Measurements from ENCODE around the gene PCNX4.

PCNX4 gene

DNA sequence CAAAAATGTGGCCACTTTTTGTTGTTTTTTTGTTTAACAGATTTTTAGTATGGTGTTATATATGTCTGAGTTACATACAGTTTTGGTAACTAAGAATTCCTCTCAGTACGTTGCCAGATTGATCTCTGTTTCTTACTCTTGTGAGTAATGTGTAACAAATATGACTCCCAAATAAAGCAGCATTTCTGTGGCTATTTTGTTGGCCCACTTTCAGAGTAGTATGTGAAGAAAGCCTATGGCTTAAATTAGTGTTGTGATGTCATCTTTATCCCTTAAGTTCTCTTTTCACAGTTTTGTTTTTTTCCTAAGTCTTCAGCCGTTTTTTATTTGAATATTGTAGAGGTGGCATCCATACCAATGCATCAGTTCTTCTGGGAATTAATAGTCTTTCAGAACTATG, 10.7 kb downstream of the PCNX4 start:
- DNase-seq (ENCODE audit: low read depth) = no peak

DNA sequence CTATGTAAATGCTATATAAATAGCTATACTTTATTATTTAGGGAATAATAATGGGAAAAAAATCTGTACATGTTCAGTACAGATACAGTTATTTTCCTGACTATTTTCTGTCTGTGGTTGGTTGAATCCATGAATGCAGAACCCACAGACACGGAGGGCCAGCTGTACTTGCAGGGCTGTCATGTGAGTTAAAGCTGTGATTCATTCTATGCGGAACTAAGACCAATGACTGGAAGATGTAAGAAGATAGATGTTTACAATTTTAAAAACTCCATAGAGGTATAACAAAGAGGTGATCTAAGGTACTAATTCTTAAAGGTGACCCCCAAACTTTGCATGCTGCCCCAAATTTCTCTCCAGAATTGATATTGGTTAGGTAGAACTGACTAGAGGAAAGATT, 14.6 kb downstream of the PCNX4 start:
- no peak for DNase-seq (ENCODE audit: low read depth)

DNA sequence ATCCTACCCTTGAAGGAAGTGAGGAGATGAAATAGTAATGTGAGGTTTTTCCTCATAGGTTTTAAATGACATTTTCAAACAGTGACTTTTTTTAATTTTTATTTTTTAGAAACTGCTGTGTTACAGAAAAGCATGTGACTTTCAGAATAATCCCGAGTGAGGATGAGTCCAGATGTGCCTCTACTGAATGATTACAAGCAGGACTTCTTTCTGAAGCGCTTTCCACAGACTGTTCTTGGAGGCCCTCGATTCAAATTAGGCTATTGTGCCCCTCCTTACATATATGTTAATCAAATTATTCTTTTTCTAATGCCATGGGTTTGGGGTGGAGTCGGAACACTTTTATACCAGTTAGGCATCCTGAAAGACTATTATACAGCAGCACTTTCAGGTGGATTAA, 15.8 kb downstream of the PCNX4 start:
- DNase-seq (ENCODE audit: low read depth) = no peak

DNA sequence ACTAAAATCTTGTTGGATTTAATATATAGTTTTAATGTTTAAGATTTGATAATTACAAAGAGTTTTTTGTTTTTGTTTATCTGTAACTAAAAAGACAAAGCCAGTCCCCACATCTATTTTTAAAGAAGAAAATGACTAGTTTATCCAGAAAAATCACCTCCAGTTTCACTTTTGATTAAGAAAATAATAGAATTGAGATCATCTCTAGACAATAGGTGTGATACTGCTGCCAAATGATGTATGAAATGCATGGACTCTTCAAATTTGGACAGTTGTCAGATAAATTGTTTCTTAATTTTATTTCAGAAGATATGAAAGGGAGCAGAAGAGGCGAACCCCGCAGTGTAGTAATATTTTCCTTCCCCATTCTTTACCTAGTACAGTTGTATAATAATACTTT, 20.0 kb downstream of the PCNX4 start:
- DNase-seq (ENCODE audit: low read depth) = no peak

DNA sequence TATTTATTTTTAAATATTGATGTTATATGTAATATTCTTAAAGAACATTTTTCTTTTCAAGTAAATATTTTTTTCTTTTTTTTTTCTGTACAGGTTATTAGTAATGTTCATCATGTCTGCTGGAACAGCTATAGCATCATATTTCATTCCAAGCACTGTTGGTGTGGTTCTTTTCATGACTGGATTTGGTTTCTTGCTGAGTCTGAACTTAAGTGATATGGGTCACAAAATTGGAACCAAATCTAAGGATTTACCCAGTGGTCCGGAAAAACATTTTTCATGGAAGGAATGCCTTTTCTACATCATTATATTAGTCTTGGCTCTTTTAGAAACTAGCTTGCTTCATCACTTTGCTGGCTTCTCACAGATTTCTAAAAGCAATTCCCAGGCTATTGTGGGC, 23.2 kb downstream of the PCNX4 start:
- DNase-seq (ENCODE audit: low read depth) = no peak

DNA sequence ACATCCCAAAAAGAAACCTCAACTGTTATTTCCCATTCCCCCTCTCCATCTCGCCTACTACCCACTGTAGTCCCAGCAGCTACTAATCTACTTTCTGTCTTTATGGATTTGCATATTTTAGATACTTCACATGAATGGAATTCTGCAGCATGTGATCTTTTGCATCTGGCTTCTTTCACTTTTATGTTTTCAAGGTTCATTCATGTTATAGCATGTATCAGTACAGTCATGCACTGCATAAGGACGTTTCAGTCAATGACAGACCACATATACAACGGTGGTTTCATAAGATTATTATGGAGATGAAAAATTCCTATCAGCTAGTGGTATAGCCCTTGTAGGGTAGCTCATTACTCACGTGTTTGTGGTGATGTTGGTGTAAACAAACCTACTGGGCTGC, 24.5 kb downstream of the PCNX4 start:
- DNase-seq (ENCODE audit: low read depth) = no peak

DNA sequence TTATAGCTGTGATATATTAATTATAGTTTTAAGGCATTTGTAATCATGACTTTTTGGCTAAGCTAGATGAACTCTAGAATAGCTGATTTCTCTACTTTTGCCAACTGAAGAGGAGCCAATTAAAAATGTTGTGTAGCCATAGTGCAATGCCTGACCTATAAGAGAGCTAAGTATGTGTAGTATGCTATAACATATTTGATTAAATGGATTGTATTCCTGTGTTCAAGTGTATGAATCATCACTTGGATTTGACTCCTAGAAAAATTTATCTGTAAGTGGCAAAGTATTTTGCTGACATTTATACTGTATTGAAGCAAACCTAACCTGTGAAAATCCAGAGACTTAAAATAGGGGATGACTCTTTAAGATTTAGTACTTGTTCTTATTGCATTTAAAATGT, 34.2 kb downstream of the PCNX4 start:
- no peak for DNase-seq (ENCODE audit: low read depth)

DNA sequence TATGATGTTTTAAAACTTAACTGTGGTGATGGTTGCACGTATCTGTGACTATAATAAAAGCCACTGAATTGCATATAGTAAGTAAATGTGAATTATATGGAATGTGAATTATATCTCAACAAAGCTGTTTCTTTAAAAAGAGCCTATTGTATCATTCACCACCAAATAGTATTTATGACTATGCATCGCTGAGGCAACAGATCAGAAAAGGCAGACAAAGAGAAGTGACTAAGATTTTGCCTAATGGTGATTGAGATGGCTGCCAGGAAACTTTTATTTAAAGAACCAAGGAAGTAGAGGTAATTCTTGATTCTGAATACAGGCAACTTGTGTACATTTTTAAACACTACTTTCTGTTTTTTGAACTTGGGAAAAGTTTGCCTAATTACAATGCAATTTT, 41.8 kb downstream of the PCNX4 start:
- no peak for DNase-seq (ENCODE audit: low read depth)

DNA sequence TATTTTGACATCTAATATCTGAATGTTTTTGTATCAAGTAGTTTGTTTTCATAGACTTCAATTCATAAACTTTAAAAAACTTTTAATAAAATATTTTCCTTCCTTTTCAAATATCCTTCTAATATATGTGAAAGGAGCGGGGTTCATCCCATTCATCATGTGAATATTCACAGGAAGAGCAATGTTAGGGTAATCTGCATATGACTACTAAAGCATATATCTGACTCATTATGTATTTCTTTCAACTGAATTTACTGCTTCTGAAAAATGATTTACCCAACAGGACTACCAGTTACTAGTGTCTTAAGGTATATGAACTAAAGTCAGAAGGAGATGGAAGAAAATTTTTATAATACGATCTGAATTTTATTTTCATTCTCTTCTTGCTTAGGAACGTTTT, 43.0 kb downstream of the PCNX4 start:
- no peak for DNase-seq (ENCODE audit: low read depth)

DNA sequence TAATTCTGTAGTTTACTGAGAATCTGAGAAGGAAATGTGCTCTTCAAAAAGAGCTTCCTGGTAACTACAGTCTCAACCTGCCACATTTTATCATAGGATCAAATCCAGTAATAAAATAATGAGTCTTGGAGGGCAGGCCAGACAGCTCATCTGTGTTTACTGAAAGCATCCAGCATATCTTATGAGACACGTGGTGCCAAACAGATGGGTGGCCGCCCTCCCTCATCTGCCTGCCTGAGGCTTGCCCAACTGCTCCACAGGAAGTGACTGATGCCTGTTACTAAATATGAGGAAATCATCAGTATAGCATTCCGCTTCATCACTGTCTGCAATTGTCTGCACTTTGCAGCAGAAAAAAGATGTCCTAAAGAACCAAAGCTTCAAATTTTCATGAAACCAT, 60.0 kb downstream of the PCNX4 start:
- DNase-seq (ENCODE audit: low read depth) = peak; percentile 63

DNA sequence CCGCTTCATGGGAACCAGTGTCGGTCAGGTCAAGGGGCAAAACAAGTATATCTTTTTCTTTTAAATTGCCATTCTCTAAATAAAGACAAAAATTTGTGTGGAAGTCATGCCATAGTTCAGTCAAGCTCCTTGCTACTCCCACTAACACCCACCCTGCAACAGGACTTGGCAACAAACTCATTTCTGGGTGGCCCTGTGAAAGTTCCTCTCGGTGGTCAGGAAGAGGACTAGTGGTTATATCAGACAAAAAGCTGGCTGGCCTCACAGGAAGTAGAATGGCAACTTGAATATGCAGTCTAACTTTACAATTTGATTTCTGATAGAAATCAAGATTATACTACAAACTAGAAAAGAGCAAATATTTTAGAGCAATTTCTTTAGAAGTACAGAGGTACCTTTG, 62.3 kb downstream of the PCNX4 start:
- no peak for DNase-seq (ENCODE audit: low read depth)

DNA sequence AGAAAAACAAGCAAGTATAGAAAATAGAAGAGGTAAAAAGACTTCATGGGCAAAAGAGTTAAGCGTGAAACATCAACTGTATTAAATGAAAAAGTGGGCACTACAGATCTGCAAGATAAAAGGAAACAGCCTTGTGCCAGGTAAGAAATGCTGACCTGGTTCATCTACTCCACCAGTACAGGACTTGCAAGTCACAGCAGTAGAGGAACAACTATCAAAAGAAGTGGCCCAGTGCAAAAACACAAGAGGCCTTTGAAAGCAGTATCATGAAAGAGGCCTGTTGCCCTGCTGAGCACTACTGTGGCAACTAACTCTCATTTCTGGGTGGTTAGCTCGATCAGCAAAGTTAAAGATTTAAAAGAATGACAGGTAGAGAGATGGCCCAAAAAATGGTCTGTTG, 62.9 kb downstream of the PCNX4 start:
- no peak for DNase-seq (ENCODE audit: low read depth)

DNA sequence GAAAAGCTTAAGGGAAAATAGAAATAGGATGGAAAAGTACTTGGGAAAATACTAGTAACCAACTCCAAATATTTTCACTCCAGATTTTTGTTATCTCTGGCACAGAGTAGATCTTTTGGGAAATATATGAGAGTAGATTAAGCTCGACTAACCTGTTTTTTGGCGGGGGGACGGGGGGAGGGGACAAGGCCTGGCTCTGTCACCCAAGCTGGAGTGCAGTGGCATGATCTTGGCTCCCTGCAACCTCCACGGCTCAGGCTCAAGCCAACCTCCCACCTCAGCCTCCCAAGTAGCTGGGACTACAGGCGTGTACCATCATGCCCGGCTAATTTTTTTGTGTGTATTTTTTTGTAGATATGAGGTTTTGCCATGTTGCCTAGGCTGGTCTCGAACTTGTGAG, 68.7 kb downstream of the PCNX4 start:
- DNase-seq (ENCODE audit: low read depth) = no peak

DNA sequence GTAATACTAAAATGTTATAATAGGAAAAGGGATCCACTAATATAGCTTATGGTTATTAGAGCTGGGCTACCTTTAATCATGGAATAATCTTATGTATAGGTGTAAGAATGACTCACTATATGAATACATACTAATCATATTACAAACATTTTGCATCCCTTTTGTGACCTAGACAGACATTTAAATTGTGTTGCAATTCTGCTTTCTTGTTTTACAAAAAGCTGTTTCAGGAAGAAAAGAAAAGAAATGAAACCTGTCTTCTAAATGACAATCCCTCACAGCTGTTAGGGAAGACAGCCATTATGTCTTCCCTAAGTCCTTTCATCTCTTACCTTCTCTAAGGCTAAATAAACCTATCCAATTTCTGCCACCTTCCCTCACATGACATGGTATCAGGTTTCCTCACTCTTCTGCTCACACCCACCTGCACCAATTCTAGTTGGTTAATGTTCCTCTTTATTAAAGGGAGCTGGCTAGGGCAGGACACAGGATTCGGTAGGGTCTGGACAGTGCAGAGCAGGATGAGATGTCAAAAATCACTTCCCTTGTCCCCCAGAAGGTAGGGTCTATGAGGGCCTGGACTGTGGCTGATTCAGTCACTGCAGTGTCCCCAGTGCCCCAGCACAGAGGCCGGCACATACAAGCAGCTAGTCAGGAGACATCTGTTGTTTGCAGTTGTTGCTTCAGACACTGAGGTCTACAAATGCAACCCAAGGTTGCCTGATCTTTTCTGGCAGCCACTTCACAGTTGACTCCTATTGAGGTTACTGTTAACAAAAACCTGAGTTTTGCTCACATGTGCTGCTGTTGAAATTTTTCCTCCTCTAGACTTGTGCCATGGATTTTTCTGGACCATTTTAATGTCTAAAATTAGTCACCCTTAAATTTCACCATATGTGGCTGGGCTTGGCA, 69.7 kb downstream of the PCNX4 start:
- no peak for DNase-seq (ENCODE audit: low read depth)

DNA sequence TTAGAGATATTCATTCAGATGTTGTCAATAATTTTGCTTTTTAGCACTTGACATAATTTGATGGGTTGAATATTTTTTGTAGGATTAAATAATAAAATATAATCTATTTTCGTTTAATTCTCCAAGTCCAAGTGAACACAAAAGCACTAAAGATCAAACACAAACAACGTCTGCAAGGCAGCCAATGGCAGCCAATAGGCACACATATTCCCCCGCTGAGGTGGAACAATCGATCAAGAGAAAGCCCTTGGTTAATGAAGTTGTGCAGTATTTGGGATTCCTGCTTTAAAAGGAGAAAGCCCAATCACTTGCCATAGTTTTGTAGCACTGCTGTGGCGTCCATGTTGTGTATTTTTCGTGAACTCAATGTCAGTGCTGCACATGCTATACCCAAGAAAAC, 72.0 kb downstream of the PCNX4 start:
- DNase-seq (ENCODE audit: low read depth) = no peak

DNA sequence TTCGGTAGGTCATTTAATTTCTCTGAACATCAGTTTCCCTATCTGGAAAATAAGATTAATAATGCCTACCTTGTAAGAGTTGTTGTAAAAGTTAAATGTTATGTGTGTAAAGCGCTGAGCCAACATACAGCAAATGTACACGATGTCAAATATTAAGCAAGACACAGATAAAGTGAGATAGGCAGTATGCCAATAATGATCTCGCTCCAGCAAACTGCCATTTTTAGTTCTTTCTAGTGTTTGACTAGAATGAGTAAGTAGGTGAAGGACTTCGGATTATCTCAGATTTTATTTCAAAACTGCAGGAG, 72.6 kb downstream of the PCNX4 start:
- DNase-seq (ENCODE audit: low read depth) = no peak

DNA sequence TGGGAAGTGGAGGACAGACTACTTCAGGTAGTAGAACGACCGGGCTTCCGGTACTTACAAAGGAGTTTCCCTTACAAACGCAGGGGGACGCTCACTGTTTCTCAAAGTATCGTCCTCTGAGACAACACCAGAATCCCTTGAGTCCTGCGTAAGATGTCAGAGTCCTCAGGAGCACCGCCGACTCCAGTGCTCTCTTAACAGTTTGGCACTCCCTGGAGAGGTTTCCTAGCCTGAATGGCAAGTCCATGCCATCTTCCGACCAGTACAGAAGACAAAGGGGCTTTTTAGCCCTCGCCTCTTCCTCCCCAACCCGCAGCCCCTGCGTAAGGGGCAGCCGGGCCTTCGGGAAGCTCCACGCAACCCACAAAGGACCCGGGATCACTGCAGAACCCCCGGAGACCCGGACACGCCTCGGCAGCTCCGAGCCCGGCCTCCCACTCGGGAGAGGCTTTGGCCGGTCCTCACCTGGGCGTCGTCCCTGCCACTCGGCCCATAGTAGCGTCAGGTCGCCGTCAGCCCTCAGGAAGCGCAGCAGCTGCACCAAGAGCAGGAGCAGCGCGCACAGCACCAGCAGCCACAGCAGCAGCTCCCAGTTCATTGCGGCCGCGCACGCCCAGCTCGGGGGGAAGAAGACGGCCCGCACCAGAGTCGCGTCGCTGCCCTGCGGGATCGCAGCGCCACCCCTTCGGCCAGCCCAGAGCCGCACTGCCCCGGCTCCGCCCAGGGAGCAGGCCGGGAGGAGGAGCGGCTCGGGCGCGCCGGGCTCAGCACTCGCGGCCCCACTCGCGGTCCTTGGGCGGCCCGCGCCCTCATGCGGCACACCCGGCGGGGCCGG, 73.2 kb downstream of the PCNX4 start, which contains the start of gene DHRS7:
Gene DHRS7 (minus strand): TSS at position 687 of the 835 bp plus-strand sequence. CDS start 89 bp downstream, at position 598.
- peak; percentile 45 for DNase-seq (ENCODE audit: low read depth)

DNA sequence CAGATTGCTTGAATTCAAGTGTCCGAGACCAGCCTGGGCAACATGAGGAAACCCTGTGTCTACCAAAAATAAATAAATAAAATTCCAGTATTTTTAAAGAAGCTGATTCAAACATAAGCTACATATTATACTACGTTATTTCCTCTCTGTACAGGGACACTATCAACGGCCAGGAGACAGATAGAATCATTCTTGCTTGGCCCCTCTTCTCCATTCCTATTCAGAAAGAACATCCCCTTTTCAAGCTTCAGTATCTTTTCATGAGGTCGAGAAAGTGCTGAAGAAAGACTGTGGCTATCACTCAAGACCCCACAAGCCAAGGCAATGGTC, 73.8 kb downstream of the PCNX4 start:
- no peak for DNase-seq (ENCODE audit: low read depth)

DNA sequence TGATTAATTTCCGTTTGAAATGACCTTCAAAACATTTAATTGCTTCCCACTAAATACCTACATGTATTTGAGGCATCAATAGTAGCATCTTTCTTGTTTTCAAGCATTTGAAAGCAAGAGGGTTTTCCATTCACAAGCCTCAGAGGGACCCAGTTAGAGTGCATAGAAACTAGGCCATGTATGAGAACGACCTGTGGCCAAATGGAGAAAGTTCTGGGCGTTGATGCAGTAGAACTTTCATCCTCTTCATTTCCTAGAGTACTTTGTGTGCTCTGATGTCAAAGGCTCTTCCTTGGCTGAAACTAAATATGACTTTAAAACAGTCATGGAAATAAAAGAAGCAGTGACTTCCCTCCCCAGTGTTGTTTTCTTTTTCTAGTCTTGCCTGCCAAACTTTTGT, 74.4 kb downstream of the PCNX4 start:
- DNase-seq (ENCODE audit: low read depth) = no peak

DNA sequence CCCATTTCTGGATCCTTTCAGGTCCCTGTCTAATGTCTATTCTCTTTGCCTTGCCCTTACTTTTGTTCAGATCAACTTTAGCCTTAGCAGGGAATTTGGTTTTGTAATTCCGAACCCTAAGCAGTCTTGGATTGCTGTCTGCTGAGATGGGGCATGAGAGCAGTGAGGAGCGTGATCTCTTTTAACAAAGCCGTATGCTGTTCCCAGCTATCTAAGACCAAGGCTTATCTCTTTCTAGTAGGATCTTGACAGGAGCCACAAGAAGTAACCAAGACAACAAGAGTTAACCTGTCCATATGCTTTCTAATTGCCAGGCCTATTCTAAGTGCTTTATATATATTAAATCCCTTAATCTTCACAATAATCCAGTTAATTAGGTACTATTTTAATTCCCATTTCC, 78.0 kb downstream of the PCNX4 start:
- no peak for DNase-seq (ENCODE audit: low read depth)

DNA sequence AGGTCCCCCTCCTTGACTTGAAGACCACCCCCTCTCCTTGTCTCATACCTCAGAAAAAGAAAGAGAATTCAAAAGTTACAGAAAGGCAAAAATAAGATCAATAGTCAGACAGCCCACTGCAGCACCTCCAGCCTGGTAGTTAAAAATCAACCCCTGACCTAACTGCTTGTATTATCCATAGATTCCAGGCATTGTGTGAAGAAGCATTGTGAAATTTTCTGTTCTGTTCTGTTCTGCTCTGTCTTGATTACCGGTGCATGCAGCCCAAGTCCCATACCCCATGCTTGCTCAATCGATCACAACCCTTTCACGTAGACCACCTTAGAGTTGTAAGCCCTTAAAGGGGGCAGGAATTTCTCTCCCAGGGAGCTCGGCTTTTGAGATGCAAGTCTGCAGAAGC, 79.2 kb downstream of the PCNX4 start:
- DNase-seq (ENCODE audit: low read depth) = no peak

DNA sequence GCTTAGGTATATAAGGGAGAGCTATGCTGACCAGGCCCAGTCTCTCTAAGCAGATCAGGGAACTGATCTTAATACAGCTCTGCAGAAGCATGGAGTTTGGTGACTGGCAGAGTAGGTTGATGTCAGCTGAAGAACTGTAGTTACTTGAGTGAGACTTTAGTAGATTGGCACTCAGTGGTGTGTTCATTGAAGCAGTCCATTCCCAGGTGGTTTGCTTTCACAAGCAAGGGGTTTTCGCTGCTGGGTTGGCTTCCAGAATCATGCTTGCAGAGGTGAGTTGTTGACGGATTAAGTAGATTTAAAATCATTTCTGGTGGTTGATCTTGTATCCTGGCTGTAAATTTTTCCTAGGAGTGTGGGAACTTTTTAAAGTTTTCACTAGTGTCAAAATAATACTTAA, 80.0 kb downstream of the PCNX4 start:
- no peak for DNase-seq (ENCODE audit: low read depth)

All from stimulated activated CD4-positive, alpha-beta T cell treated with anti-CD3 and anti-CD28 coated beads, Interleukin-2, amount 100 ng/mL, for 4 hours (primary cell).